Osteoblast (primary cell): Measurements from ENCODE around the gene WWC1. TPM values are rescaled to one million over a fixed set of nuclear protein-coding genes. Genes with fewer than 3 reads are reported as not detected.
A peak's percentile ranks its signal among the peaks of the same experiment; 100 is the strongest.

ENCODE experiments used
- DNase-seq: peaks from one replicate; pipeline ENCODE4 v3.0.0; 2011; ENCODE audit warnings: low spot score, mixed read lengths; ENCODE audit not compliant: insufficient read length; ENCODE audit errors: missing footprints
- H2AFZ ChIP-seq: 2 replicates; pipeline ENCODE4 v1.6.0; 2011; ENCODE audit warnings: mild to moderate bottlenecking, low read length
- H3K27ac ChIP-seq: 2 replicates; pipeline ENCODE4 v1.5.1; 2011; ENCODE audit warnings: mild to moderate bottlenecking, low read depth, low read length, moderate library complexity
- H3K27me3 ChIP-seq: 2 replicates; pipeline ENCODE4 v1.6.0; 2012; ENCODE audit warnings: mild to moderate bottlenecking, control low read depth, inconsistent platforms, low read length, moderate library complexity; ENCODE audit not compliant: insufficient read depth
- H3K36me3 ChIP-seq: 2 replicates; pipeline ENCODE4 v1.5.1; 2011; ENCODE audit warnings: mild to moderate bottlenecking, low read length, control low read depth, moderate library complexity; ENCODE audit not compliant: insufficient read depth
- H3K4me1 ChIP-seq: 2 replicates; pipeline ENCODE4 v1.5.1; 2011; ENCODE audit warnings: mild to moderate bottlenecking, low read length, control low read depth, moderate library complexity; ENCODE audit not compliant: insufficient read depth
- H3K4me2 ChIP-seq: 2 replicates; pipeline ENCODE4 v1.6.0; 2011; ENCODE audit warnings: mild to moderate bottlenecking, low read length; ENCODE audit not compliant: insufficient read depth
- H3K4me3 ChIP-seq: fragments of 200-600 bp; sonication (generic); 3 replicates; pipeline ENCODE4 v1.5.1; 2012; ENCODE audit warnings: mild to moderate bottlenecking, low read length, inconsistent platforms; ENCODE audit not compliant: insufficient read depth
- H3K79me2 ChIP-seq: 2 replicates; pipeline ENCODE4 v1.6.0; 2012; ENCODE audit warnings: mild to moderate bottlenecking, low read length, control low read depth, inconsistent platforms; ENCODE audit not compliant: insufficient read depth
- H3K9me3 ChIP-seq: 2 replicates; pipeline ENCODE4 v1.5.1; 2011; ENCODE audit warnings: low read depth, low read length, control low read depth
- H4K20me1 ChIP-seq: 2 replicates; pipeline ENCODE4 v1.6.0; 2012; ENCODE audit warnings: mild to moderate bottlenecking, low read length, control low read depth; ENCODE audit not compliant: insufficient read depth
- CTCF ChIP-seq: IDR thresholded peaks from 2 replicates; pipeline ENCODE4 v1.5.1; 2011; ENCODE audit warnings: mild to moderate bottlenecking, low read depth, low read length, moderate library complexity; ENCODE audit errors: extremely low read depth
- total RNA-seq: library from RNA; depleted of rRNA; stranded (reverse); fragments of >200 nt; gene quantifications from 2 replicates; pipeline ENCODE4 v1.2.3, GENCODE V29; 2012

The WWC1 gene
- total RNA-seq, 1 donor = 1.4 TPM

GRCh38 chr5:168360521-168361285, 69.3 kb downstream of the WWC1 start:
- no peaks in the 10 kb centered on the region for H3K79me2 ChIP-seq
- no peak for TF ChIP-seq CTCF

GRCh38 chr5:168362097-168362885, 70.8 kb downstream of the WWC1 start:
- Histone ChIP-seq H3K4me2 (no peak overlapping the region), H2AFZ (no peak overlapping the region), H3K4me1 (peaks cover 32% of the 10 kb centered on the region), H3K4me3 (no peak overlapping the region), H3K27ac (no peak overlapping the region), H3K79me2 (no peaks in the 10 kb centered on the region), H3K9me3 (no peaks in the 10 kb centered on the region), H4K20me1 (no peaks in the 10 kb centered on the region), H3K27me3 (no peaks in the 10 kb centered on the region), H3K36me3 (no peaks in the 10 kb centered on the region)
- TF ChIP-seq CTCF = no peak
- DNase-seq = no peak

More at GRCh38 chr5:168360521-168361285, 69.3 kb downstream of the WWC1 start:
- Histone ChIP-seq H3K27me3 (no peaks in the 10 kb centered on the region), H3K4me3 (no peak overlapping the region), H3K9me3 (no peaks in the 10 kb centered on the region), H3K4me2 (no peak overlapping the region), H3K36me3 (no peaks in the 10 kb centered on the region), H3K27ac (no peak overlapping the region), H3K4me1 (peaks cover 23% of the 10 kb centered on the region), H2AFZ (no peak overlapping the region), H4K20me1 (no peaks in the 10 kb centered on the region)
- no peak for DNase-seq

GRCh38 chr5:168364151-168364661, 72.8 kb downstream of the WWC1 start:
- Histone ChIP-seq H3K79me2 (no peaks in the 10 kb centered on the region), H3K4me1 (peaks cover 32% of the 10 kb centered on the region), H3K4me3 (no peak overlapping the region), H4K20me1 (no peaks in the 10 kb centered on the region), H3K4me2 (peak overlapping the region; percentile 36), H3K27me3 (no peaks in the 10 kb centered on the region), H2AFZ (no peak overlapping the region), H3K36me3 (no peaks in the 10 kb centered on the region), H3K27ac (peak overlapping the region; percentile 71), H3K9me3 (no peaks in the 10 kb centered on the region)
- TF ChIP-seq CTCF = no peak
- no peak for DNase-seq
